ENCODE data around the gene SURF1. TPM values are rescaled to one million over a fixed set of nuclear protein-coding genes. Genes with fewer than 3 reads are reported as not detected.

Gene SURF1
- total RNA-seq, 1 experiment from 2014 or later, result 28.1 TPM

DNA sequence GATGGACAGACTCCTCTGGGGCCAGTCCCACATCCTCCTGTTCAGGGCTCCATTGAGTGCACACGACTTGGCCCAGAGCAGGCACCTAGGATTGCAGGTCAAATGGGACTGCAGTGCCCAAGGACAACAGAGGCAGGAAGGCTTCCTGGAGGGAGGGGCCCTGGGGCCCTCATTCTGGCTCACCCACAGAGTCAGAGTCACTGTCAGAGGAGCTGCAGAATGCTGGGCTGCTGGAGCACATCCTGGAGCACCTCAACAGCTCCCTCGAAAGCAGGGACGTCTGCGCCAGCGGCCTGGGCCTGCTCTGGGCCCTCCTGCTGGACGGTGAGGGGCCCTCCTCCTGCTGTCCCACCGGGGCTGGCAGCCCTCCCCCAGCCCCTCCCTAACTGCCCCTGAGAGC is 46.4 kb upstream of the SURF1 start:
- Histone ChIP-seq H3K4me3 (ENCODE audit: low read length) (no peak overlapping the region), H3K4me2 (ENCODE audit: low read length) (no peak overlapping the region), H3K27me3 (ENCODE audit: low read length) (no peaks in the 10 kb centered on the region), H3K4me1 (ENCODE audit: insufficient read depth, low read length) (no peaks in the 10 kb centered on the region), H3K27ac (ENCODE audit: low read length) (no peak overlapping the region), H3K79me2 (ENCODE audit: low read length) (no peaks in the 10 kb centered on the region), H3K9me2 (replicated peaks; ENCODE audit: low read length) (no peaks in the 10 kb centered on the region), H4K20me1 (ENCODE audit: low read length) (no peaks in the 10 kb centered on the region), H3K9ac (ENCODE audit: low read length) (no peak overlapping the region), H3K36me3 (ENCODE audit: low read depth, low read length) (peaks cover 17% of the 10 kb centered on the region; the same call in 1 of the 2 replicates), H2AFZ (ENCODE audit: low read length) (no peak overlapping the region), H3K9me3 (ENCODE audit: low read length) (no peaks in the 10 kb centered on the region), H3F3A (ENCODE audit: low read length, unreplicated experiment) (no peaks in the 10 kb centered on the region)
- TF ChIP-seq EZH2 (IDR thresholded peaks at IDR 0.05; ENCODE audit: low read length, unreplicated experiment) (no peak), CTCF (conservative IDR thresholded peaks at IDR 0.05; ENCODE audit: low read depth, low read length) (no peak), EZH2phosphoT487 (IDR thresholded peaks at IDR 0.05; ENCODE audit: borderline replicate concordance, low read length) (no peak)
- ATAC-seq (no peak), DNase-seq (no peak)
- BruUV-seq (replicated peaks), result no TSS peak
- intact Hi-C loops (cut with micrococcal nuclease), result no loop called here
- POLR2A ChIA-PET (ENCODE audit: unreplicated experiment), result no interaction called here
- CTCF ChIA-PET, result no interaction called here

- H3K4me1 ChIP-seq (ENCODE audit: insufficient read depth, low read length), result no peaks in the 10 kb centered on the region
- no peaks in the 10 kb centered on the region for H4K20me1 ChIP-seq (ENCODE audit: low read length)
- H3K4me2 ChIP-seq (ENCODE audit: low read length), result no peak overlapping the region
- no peaks in the 10 kb centered on the region for H3K9me3 ChIP-seq (ENCODE audit: low read length)
- ATAC-seq (no peak), DNase-seq (no peak)
- intact Hi-C loops (cut with micrococcal nuclease), result no loop called here
- BruUV-seq (replicated peaks), result no TSS peak
- POLR2A ChIA-PET (ENCODE audit: unreplicated experiment), result no interaction called here
- peaks cover 11% of the 10 kb centered on the region; the same call in 1 of the 2 replicates for H3K36me3 ChIP-seq (ENCODE audit: low read depth, low read length)
- no peak overlapping the region for H3K9ac ChIP-seq (ENCODE audit: low read length)
- no peaks in the 10 kb centered on the region for H3K79me2 ChIP-seq (ENCODE audit: low read length)
- H2AFZ ChIP-seq (ENCODE audit: low read length), result no peak overlapping the region
- H3F3A ChIP-seq (ENCODE audit: low read length, unreplicated experiment), result no peaks in the 10 kb centered on the region
- H3K9me2 ChIP-seq (replicated peaks; ENCODE audit: low read length), result no peaks in the 10 kb centered on the region
- TF ChIP-seq CTCF (conservative IDR thresholded peaks at IDR 0.05; ENCODE audit: low read depth, low read length) (no peak), EZH2phosphoT487 (IDR thresholded peaks at IDR 0.05; ENCODE audit: borderline replicate concordance, low read length) (no peak), EZH2 (IDR thresholded peaks at IDR 0.05; ENCODE audit: low read length, unreplicated experiment) (no peak)
- no peak overlapping the region for H3K27ac ChIP-seq (ENCODE audit: low read length)
- CTCF ChIA-PET, result no interaction called here
- H3K4me3 ChIP-seq (ENCODE audit: low read length), result no peak overlapping the region
- H3K27me3 ChIP-seq (ENCODE audit: low read length), result no peaks in the 10 kb centered on the region
Measured at GRCh38 chr9:133401588-133401987, 45.3 kb upstream of the SURF1 start.

- intact Hi-C loops (cut with micrococcal nuclease), result no loop called here
- no peak for ATAC-seq
- Histone ChIP-seq H3K4me2 (ENCODE audit: low read length) (no peak overlapping the region), H3K36me3 (ENCODE audit: low read depth, low read length) (peaks cover 5% of the 10 kb centered on the region; the same call in 1 of the 2 replicates), H3K9me3 (ENCODE audit: low read length) (no peaks in the 10 kb centered on the region), H3F3A (ENCODE audit: low read length, unreplicated experiment) (no peaks in the 10 kb centered on the region), H3K4me1 (ENCODE audit: insufficient read depth, low read length) (no peaks in the 10 kb centered on the region), H3K27ac (ENCODE audit: low read length) (no peak overlapping the region), H4K20me1 (ENCODE audit: low read length) (no peaks in the 10 kb centered on the region), H3K9ac (ENCODE audit: low read length) (no peak overlapping the region), H3K9me2 (replicated peaks; ENCODE audit: low read length) (no peaks in the 10 kb centered on the region), H3K4me3 (ENCODE audit: low read length) (no peak overlapping the region), H3K79me2 (ENCODE audit: low read length) (no peaks in the 10 kb centered on the region), H2AFZ (ENCODE audit: low read length) (no peak overlapping the region), H3K27me3 (ENCODE audit: low read length) (no peaks in the 10 kb centered on the region)
- DNase-seq, result no peak
- no TSS peak for BruUV-seq (replicated peaks)
- ChIA-PET CTCF (no interaction called here), POLR2A (ENCODE audit: unreplicated experiment) (no interaction called here)
- TF ChIP-seq EZH2phosphoT487 (IDR thresholded peaks at IDR 0.05; ENCODE audit: borderline replicate concordance, low read length) (no peak), CTCF (conservative IDR thresholded peaks at IDR 0.05; ENCODE audit: low read depth, low read length) (no peak), EZH2 (IDR thresholded peaks at IDR 0.05; ENCODE audit: low read length, unreplicated experiment) (no peak)
Measured at GRCh38 chr9:133400292-133400691, 44.0 kb upstream of the SURF1 start.
